Erythroblast (primary cell): ENCODE data around the gene E2F1.

ENCODE experiments used
- GATA1 ChIP-seq: IDR thresholded peaks from 2 replicates; pipeline ENCODE4 v1.6.1; 2011; ENCODE audit warnings: low read depth, mild to moderate bottlenecking, control low read depth, low read length, moderate library complexity
- POLR2A ChIP-seq: IDR thresholded peaks from 2 replicates; pipeline ENCODE4 v1.6.1; 2011; ENCODE audit warnings: mild to moderate bottlenecking, low read length

- no peak for TF ChIP-seq POLR2A
- TF ChIP-seq GATA1 = no peak
These were observed 39.6 kb upstream of the E2F1 start for GRCh38 chr20:33725607-33726264.
